ENCODE data around the gene PDIA5.

The PDIA5 gene

GRCh38 chr3:123168122-123168521 lies 101.3 kb downstream of the PDIA5 start:
- H3K36me3 Mint-ChIP-seq (ENCODE audit: low read depth), result peaks cover 36% of the 10 kb centered on the region
- no peak overlapping the region for H3K27ac Mint-ChIP-seq
- peaks cover 4% of the 10 kb centered on the region for H3K4me1 Mint-ChIP-seq
- H3K9me3 Mint-ChIP-seq, result peaks cover 10% of the 10 kb centered on the region
- no peak overlapping the region for H3K4me3 Mint-ChIP-seq
- TF ChIP-seq CTCF (IDR thresholded peaks at IDR 0.05; ENCODE audit: unreplicated experiment in 3 of 3), result no peak
- H3K27me3 Mint-ChIP-seq (ENCODE audit: low read depth), result no peaks in the 10 kb centered on the region

- Mint-ChIP-seq H3K36me3 (ENCODE audit: low read depth) (peaks cover 32% of the 10 kb centered on the region), H3K4me3 (no peak overlapping the region), H3K9me3 (peaks cover 10% of the 10 kb centered on the region), H3K4me1 (peaks cover 4% of the 10 kb centered on the region), H3K27ac (peak overlapping the region in 1 of 3 experiments; percentile 86), H3K27me3 (ENCODE audit: low read depth) (no peaks in the 10 kb centered on the region)
- no peak for TF ChIP-seq CTCF (IDR thresholded peaks at IDR 0.05; ENCODE audit: unreplicated experiment in 3 of 3)
These were observed 101.8 kb downstream of the PDIA5 start for GRCh38 chr3:123168605-123169004.

- Mint-ChIP-seq H3K4me1 (peaks cover 4% of the 10 kb centered on the region), H3K36me3 (ENCODE audit: low read depth) (peaks cover 26% of the 10 kb centered on the region), H3K27ac (peak overlapping the region; percentile 71 to 86 (median 83)), H3K4me3 (no peak overlapping the region), H3K9me3 (peaks cover 10% of the 10 kb centered on the region), H3K27me3 (ENCODE audit: low read depth) (no peaks in the 10 kb centered on the region)
- TF ChIP-seq CTCF (IDR thresholded peaks at IDR 0.05; ENCODE audit: unreplicated experiment in 3 of 3), result no peak
These were observed 102.7 kb downstream of the PDIA5 start for GRCh38 chr3:123169492-123169929.

GRCh38 chr3:123169930-123170329 lies 103.1 kb downstream of the PDIA5 start:
- H3K36me3 Mint-ChIP-seq (ENCODE audit: low read depth), result peaks cover 21% of the 10 kb centered on the region
- TF ChIP-seq CTCF (IDR thresholded peaks at IDR 0.05; ENCODE audit: unreplicated experiment in 3 of 3), result no peak
- peak overlapping the region; percentile 71 to 86 (median 83) for H3K27ac Mint-ChIP-seq
- no peak overlapping the region for H3K4me3 Mint-ChIP-seq
- H3K9me3 Mint-ChIP-seq, result peaks cover 7% of the 10 kb centered on the region
- no peaks in the 10 kb centered on the region for H3K27me3 Mint-ChIP-seq (ENCODE audit: low read depth)
- H3K4me1 Mint-ChIP-seq, result peaks cover 4% of the 10 kb centered on the region

- no peak for TF ChIP-seq CTCF (IDR thresholded peaks at IDR 0.05; ENCODE audit: unreplicated experiment in 3 of 3)
- Mint-ChIP-seq H3K9me3 (peaks cover 3% of the 10 kb centered on the region), H3K27ac (no peak overlapping the region), H3K27me3 (ENCODE audit: low read depth) (no peaks in the 10 kb centered on the region), H3K36me3 (ENCODE audit: low read depth) (no peaks in the 10 kb centered on the region), H3K4me1 (no peaks in the 10 kb centered on the region), H3K4me3 (no peak overlapping the region)
These were observed 114.0 kb downstream of the PDIA5 start for GRCh38 chr3:123180791-123181190.

GRCh38 chr3:123186695-123187094 lies 119.9 kb downstream of the PDIA5 start:
- H3K27ac Mint-ChIP-seq, result no peak overlapping the region
- no peaks in the 10 kb centered on the region for H3K27me3 Mint-ChIP-seq (ENCODE audit: low read depth)
- no peaks in the 10 kb centered on the region for H3K36me3 Mint-ChIP-seq (ENCODE audit: low read depth)
- TF ChIP-seq CTCF (IDR thresholded peaks at IDR 0.05; ENCODE audit: unreplicated experiment in 3 of 3), result no peak
- H3K9me3 Mint-ChIP-seq, result no peaks in the 10 kb centered on the region
- H3K4me1 Mint-ChIP-seq, result no peaks in the 10 kb centered on the region
- H3K4me3 Mint-ChIP-seq, result no peak overlapping the region

All from nephron (organoid).